Measurements from ENCODE around the gene DNM2.

The DNM2 gene

DNA sequence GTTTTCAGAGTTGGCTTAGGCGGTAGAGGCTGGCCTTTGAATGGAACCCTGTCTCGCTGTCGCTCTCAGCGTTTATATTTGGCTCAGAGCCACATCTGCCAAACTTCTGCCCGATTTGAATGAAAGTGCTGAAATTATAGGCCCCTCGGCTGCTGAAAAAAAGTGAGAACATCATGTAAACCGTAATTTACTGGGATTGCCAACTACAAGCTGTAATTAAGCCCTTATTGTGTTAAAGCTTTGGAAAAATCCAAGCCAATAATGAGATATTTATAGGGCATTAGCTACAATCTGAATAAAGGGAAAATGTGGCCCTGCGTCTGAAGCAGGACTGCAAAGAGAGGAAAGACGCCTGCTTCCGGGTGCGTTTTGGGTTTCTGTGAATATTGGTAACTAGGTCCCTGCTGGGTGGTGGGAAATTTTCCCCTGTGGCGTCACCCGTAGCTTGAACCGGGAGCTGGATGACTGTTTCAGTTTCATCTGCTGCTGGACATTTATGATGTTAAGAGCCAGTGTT, 9.9 kb downstream of the DNM2 start:
- peaks cover 2% of the 10 kb centered on the region; the same call in 1 of the 2 replicates for H3K4me1 ChIP-seq (ENCODE audit: control insufficient read depth, insufficient read depth, low read length)
- H3K9ac ChIP-seq (ENCODE audit: low read length) = no peak overlapping the region
- no peak overlapping the region for H3K27ac ChIP-seq (ENCODE audit: low read depth, low read length)
- H3K9me3 ChIP-seq (ENCODE audit: control insufficient read depth, insufficient read depth, low read depth, low read length) = no peaks in the 10 kb centered on the region
- H3K27me3 ChIP-seq (ENCODE audit: control insufficient read depth, insufficient read depth, low read length) = no peaks in the 10 kb centered on the region
- H3K4me3 ChIP-seq (ENCODE audit: low read depth, low read length) = no peak overlapping the region
- peaks cover 3% of the 10 kb centered on the region; the same call in 1 of the 2 replicates for H3K36me3 ChIP-seq (ENCODE audit: control insufficient read depth, insufficient read depth, low read length)

- Histone ChIP-seq H3K9ac (ENCODE audit: low read length) (no peak overlapping the region), H3K4me3 (ENCODE audit: low read depth, low read length) (no peak overlapping the region), H3K27ac (ENCODE audit: low read depth, low read length) (no peak overlapping the region), H3K36me3 (ENCODE audit: control insufficient read depth, insufficient read depth, low read length) (peaks cover 2% of the 10 kb centered on the region; the same call in 1 of the 2 replicates), H3K4me1 (ENCODE audit: control insufficient read depth, insufficient read depth, low read length) (peaks cover 2% of the 10 kb centered on the region; the same call in 1 of the 2 replicates), H3K27me3 (ENCODE audit: control insufficient read depth, insufficient read depth, low read length) (no peaks in the 10 kb centered on the region), H3K9me3 (ENCODE audit: control insufficient read depth, insufficient read depth, low read depth, low read length) (no peaks in the 10 kb centered on the region)
Observed at GRCh38 chr19:10729411-10729810, 11.5 kb downstream of the DNM2 start.

GRCh38 chr19:10730932-10731331, 13.1 kb downstream of the DNM2 start:
- Histone ChIP-seq H3K9me3 (ENCODE audit: control insufficient read depth, insufficient read depth, low read depth, low read length) (no peaks in the 10 kb centered on the region), H3K4me3 (ENCODE audit: low read depth, low read length) (no peak overlapping the region), H3K4me1 (ENCODE audit: control insufficient read depth, insufficient read depth, low read length) (peaks cover 2% of the 10 kb centered on the region; the same call in 1 of the 2 replicates), H3K27me3 (ENCODE audit: control insufficient read depth, insufficient read depth, low read length) (no peaks in the 10 kb centered on the region), H3K9ac (ENCODE audit: low read length) (no peak overlapping the region), H3K27ac (ENCODE audit: low read depth, low read length) (0 out of 2 replicates have a peak overlapping the region, but pooled peaks have one; percentile 3), H3K36me3 (ENCODE audit: control insufficient read depth, insufficient read depth, low read length) (no peaks in the 10 kb centered on the region)

DNA sequence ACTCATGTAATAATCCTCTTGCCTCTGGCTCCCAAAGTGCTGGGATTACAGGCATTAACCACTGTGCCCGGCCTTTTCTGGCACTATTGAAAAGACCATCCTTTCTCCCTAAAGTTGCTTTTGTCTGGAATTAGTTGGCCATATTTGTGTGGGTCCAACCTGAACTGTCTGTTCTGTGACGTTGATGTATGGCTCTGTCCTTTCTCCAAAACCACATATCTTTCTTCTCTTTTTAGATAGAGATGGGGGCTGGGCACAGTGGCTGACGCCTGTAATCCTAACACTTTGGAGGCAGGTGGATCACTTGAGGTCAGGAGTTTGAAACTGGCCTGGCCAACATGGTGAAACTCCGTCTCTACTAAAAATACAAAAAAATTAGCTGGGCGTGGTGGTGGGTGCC, 17.9 kb downstream of the DNM2 start:
- H3K36me3 ChIP-seq (ENCODE audit: control insufficient read depth, insufficient read depth, low read length) = no peaks in the 10 kb centered on the region
- no peak overlapping the region for H3K4me3 ChIP-seq (ENCODE audit: low read depth, low read length)
- peaks cover 10% of the 10 kb centered on the region for H3K4me1 ChIP-seq (ENCODE audit: control insufficient read depth, insufficient read depth, low read length)
- H3K9ac ChIP-seq (ENCODE audit: low read length) = no peak overlapping the region
- H3K27me3 ChIP-seq (ENCODE audit: control insufficient read depth, insufficient read depth, low read length) = no peaks in the 10 kb centered on the region
- no peak overlapping the region for H3K27ac ChIP-seq (ENCODE audit: low read depth, low read length)
- H3K9me3 ChIP-seq (ENCODE audit: control insufficient read depth, insufficient read depth, low read depth, low read length) = peaks cover 3% of the 10 kb centered on the region; the same call in 1 of the 2 replicates

GRCh38 chr19:10736189-10736588, 18.3 kb downstream of the DNM2 start:
- H3K27me3 ChIP-seq (ENCODE audit: control insufficient read depth, insufficient read depth, low read length) = no peaks in the 10 kb centered on the region
- peaks cover 3% of the 10 kb centered on the region; the same call in 1 of the 2 replicates for H3K9me3 ChIP-seq (ENCODE audit: control insufficient read depth, insufficient read depth, low read depth, low read length)
- no peak overlapping the region for H3K27ac ChIP-seq (ENCODE audit: low read depth, low read length)
- H3K4me1 ChIP-seq (ENCODE audit: control insufficient read depth, insufficient read depth, low read length) = peaks cover 10% of the 10 kb centered on the region
- no peak overlapping the region for H3K9ac ChIP-seq (ENCODE audit: low read length)
- no peak overlapping the region for H3K4me3 ChIP-seq (ENCODE audit: low read depth, low read length)
- no peaks in the 10 kb centered on the region for H3K36me3 ChIP-seq (ENCODE audit: control insufficient read depth, insufficient read depth, low read length)

- no peak overlapping the region for H3K9ac ChIP-seq (ENCODE audit: low read length)
- no peaks in the 10 kb centered on the region for H3K27me3 ChIP-seq (ENCODE audit: control insufficient read depth, insufficient read depth, low read length)
- H3K27ac ChIP-seq (ENCODE audit: low read depth, low read length) = no peak overlapping the region
- peaks cover 10% of the 10 kb centered on the region for H3K4me1 ChIP-seq (ENCODE audit: control insufficient read depth, insufficient read depth, low read length)
- peaks cover 3% of the 10 kb centered on the region; the same call in 1 of the 2 replicates for H3K9me3 ChIP-seq (ENCODE audit: control insufficient read depth, insufficient read depth, low read depth, low read length)
- H3K4me3 ChIP-seq (ENCODE audit: low read depth, low read length) = no peak overlapping the region
- no peaks in the 10 kb centered on the region for H3K36me3 ChIP-seq (ENCODE audit: control insufficient read depth, insufficient read depth, low read length)
Observed at GRCh38 chr19:10736916-10737551, 19.2 kb downstream of the DNM2 start.

DNA sequence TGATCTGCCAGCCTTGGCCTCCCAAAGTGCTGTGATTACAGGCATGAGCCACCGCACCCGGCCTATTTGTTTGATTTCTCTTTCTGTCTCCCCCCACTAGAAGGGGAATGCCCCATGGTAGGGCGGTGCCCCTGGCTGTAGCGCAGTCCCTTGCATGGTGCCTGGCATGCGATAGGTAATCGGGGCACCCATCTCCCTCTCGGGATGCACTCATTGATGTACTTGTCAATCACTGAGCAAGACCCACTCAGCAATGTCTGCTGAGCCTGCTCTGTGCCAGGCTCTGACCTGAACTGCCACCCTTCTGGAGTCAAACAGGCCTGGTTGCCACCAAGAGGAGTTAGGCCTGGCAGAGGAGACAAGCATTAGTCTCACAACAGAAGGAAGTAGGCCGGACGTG, 19.8 kb downstream of the DNM2 start:
- Histone ChIP-seq H3K9me3 (ENCODE audit: control insufficient read depth, insufficient read depth, low read depth, low read length) (peaks cover 3% of the 10 kb centered on the region; the same call in 1 of the 2 replicates), H3K4me3 (ENCODE audit: low read depth, low read length) (no peak overlapping the region), H3K36me3 (ENCODE audit: control insufficient read depth, insufficient read depth, low read length) (no peaks in the 10 kb centered on the region), H3K4me1 (ENCODE audit: control insufficient read depth, insufficient read depth, low read length) (peaks cover 10% of the 10 kb centered on the region), H3K27ac (ENCODE audit: low read depth, low read length) (no peak overlapping the region), H3K27me3 (ENCODE audit: control insufficient read depth, insufficient read depth, low read length) (no peaks in the 10 kb centered on the region), H3K9ac (ENCODE audit: low read length) (no peak overlapping the region)

- Histone ChIP-seq H3K4me3 (ENCODE audit: low read depth, low read length) (no peak overlapping the region), H3K9me3 (ENCODE audit: control insufficient read depth, insufficient read depth, low read depth, low read length) (peaks cover 3% of the 10 kb centered on the region; the same call in 1 of the 2 replicates), H3K4me1 (ENCODE audit: control insufficient read depth, insufficient read depth, low read length) (peaks cover 17% of the 10 kb centered on the region), H3K27me3 (ENCODE audit: control insufficient read depth, insufficient read depth, low read length) (no peaks in the 10 kb centered on the region), H3K36me3 (ENCODE audit: control insufficient read depth, insufficient read depth, low read length) (no peaks in the 10 kb centered on the region), H3K9ac (ENCODE audit: low read length) (no peak overlapping the region), H3K27ac (ENCODE audit: low read depth, low read length) (no peak overlapping the region)
Observed at GRCh38 chr19:10740798-10741197, 22.9 kb downstream of the DNM2 start.

DNA sequence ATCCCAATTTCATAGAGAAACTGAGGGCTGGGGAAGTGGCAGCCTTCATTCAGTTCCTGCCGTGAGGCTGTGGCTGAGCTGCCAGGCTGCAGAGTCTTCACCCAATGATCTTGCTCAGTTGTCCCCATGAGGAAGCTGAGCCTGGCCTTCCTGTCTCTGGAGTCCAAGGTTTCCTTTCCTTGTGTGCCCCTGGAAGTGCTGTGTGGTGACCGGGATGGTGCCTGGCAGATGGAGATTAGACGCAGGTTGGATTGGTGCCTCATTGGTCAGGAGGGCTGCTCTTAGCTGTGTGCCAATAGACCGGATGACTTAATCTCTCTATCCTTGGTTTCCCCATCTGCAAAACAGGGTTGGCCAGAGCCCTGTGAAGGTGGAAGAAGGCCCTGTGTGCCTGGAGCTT, 24.6 kb downstream of the DNM2 start:
- H3K4me3 ChIP-seq (ENCODE audit: low read depth, low read length) = no peak overlapping the region
- no peak overlapping the region for H3K9ac ChIP-seq (ENCODE audit: low read length)
- no peaks in the 10 kb centered on the region for H3K27me3 ChIP-seq (ENCODE audit: control insufficient read depth, insufficient read depth, low read length)
- peaks cover 7% of the 10 kb centered on the region for H3K4me1 ChIP-seq (ENCODE audit: control insufficient read depth, insufficient read depth, low read length)
- no peaks in the 10 kb centered on the region for H3K36me3 ChIP-seq (ENCODE audit: control insufficient read depth, insufficient read depth, low read length)
- peaks cover 3% of the 10 kb centered on the region; the same call in 1 of the 2 replicates for H3K9me3 ChIP-seq (ENCODE audit: control insufficient read depth, insufficient read depth, low read depth, low read length)
- H3K27ac ChIP-seq (ENCODE audit: low read depth, low read length) = no peak overlapping the region

GRCh38 chr19:10744253-10744798, 26.4 kb downstream of the DNM2 start:
- Histone ChIP-seq H3K9ac (ENCODE audit: low read length) (no peak overlapping the region), H3K4me3 (ENCODE audit: low read depth, low read length) (no peak overlapping the region), H3K27me3 (ENCODE audit: control insufficient read depth, insufficient read depth, low read length) (no peaks in the 10 kb centered on the region), H3K27ac (ENCODE audit: low read depth, low read length) (0 out of 2 replicates have a peak overlapping the region, but pooled peaks have one; percentile 6), H3K9me3 (ENCODE audit: control insufficient read depth, insufficient read depth, low read depth, low read length) (peaks cover 3% of the 10 kb centered on the region; the same call in 1 of the 2 replicates), H3K4me1 (ENCODE audit: control insufficient read depth, insufficient read depth, low read length) (peaks cover 13% of the 10 kb centered on the region; the same call in 1 of the 2 replicates), H3K36me3 (ENCODE audit: control insufficient read depth, insufficient read depth, low read length) (no peaks in the 10 kb centered on the region)

DNA sequence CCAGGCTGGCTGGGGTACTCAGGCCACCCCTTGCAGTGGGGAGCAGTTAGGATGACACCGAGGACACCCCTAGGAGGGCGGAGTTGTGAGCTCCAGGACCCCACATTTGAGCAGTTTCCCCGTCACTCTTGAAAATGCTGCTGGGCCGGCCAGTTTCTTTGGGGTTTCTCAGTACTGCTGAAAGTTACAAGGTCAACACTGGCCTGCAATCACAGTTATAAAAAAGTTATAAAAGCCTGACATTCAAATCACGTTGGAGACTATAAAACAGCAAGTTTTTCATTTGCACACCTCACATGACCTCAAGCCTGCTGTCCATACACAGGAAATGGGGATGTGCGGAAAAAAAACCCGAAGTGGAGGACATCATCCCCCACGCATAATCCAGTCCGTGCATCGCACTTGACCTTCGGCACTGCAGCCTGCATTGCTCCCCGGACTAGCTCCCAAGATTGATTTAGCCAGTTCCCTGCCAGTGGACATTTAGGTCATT, 27.0 kb downstream of the DNM2 start:
- H3K27ac ChIP-seq (ENCODE audit: low read depth, low read length) = no peak overlapping the region
- H3K27me3 ChIP-seq (ENCODE audit: control insufficient read depth, insufficient read depth, low read length) = no peaks in the 10 kb centered on the region
- peaks cover 14% of the 10 kb centered on the region; the same call in 1 of the 2 replicates for H3K4me1 ChIP-seq (ENCODE audit: control insufficient read depth, insufficient read depth, low read length)
- H3K36me3 ChIP-seq (ENCODE audit: control insufficient read depth, insufficient read depth, low read length) = no peaks in the 10 kb centered on the region
- no peak overlapping the region for H3K9ac ChIP-seq (ENCODE audit: low read length)
- no peaks in the 10 kb centered on the region; the same call in 1 of the 2 replicates for H3K9me3 ChIP-seq (ENCODE audit: control insufficient read depth, insufficient read depth, low read depth, low read length)
- no peak overlapping the region for H3K4me3 ChIP-seq (ENCODE audit: low read depth, low read length)
